H9 (cell line): ENCODE results near the gene VIT. TPM values are rescaled to one million over a fixed set of nuclear protein-coding genes. Genes with fewer than 3 reads are reported as not detected.

Experiments used
- DNase-seq: peaks from one replicate; pipeline ENCODE4 v3.0.0-alpha.2; 2017
- H2AFZ ChIP-seq: one replicate; pipeline ENCODE4 v1.6.1; 2013; ENCODE audit warnings: mild to moderate bottlenecking, low read length, control low read depth, moderate library complexity
- H2AK5ac ChIP-seq: 2 replicates; pipeline ENCODE4 v1.6.1; 2013; ENCODE audit warnings: low read length, control low read depth, mixed read lengths; ENCODE audit not compliant: insufficient read length
- H2BK120ac ChIP-seq: one replicate; pipeline ENCODE4 v1.6.1; 2013; ENCODE audit warnings: low read depth, mild to moderate bottlenecking, low read length, control low read depth, inconsistent platforms; ENCODE audit not compliant: poor library complexity, severe bottlenecking
- H2BK12ac ChIP-seq: 2 replicates; pipeline ENCODE4 v1.6.1; 2013; ENCODE audit warnings: low read length, control low read depth, mixed read lengths, low read depth; ENCODE audit not compliant: insufficient read length
- H2BK15ac ChIP-seq: 2 replicates; pipeline ENCODE4 v1.6.1; 2013; ENCODE audit warnings: low read depth, low read length, control low read depth
- H2BK20ac ChIP-seq: one replicate; pipeline ENCODE4 v1.6.1; 2013; ENCODE audit warnings: low read depth, mild to moderate bottlenecking, low read length, control low read depth, inconsistent platforms; ENCODE audit not compliant: poor library complexity, severe bottlenecking
- H2BK5ac ChIP-seq: 2 replicates; pipeline ENCODE4 v1.6.1; 2013; ENCODE audit warnings: low read length, control low read depth, mixed read lengths; ENCODE audit not compliant: insufficient read length
- H3K14ac ChIP-seq: 2 replicates; pipeline ENCODE4 v1.6.1; 2013; ENCODE audit warnings: low read length, control low read depth; ENCODE audit not compliant: insufficient read depth
- H3K18ac ChIP-seq: 2 replicates; pipeline ENCODE4 v1.6.1; 2013; ENCODE audit warnings: low read depth, mild to moderate bottlenecking, mixed read lengths, low read length, control low read depth; ENCODE audit not compliant: insufficient read length
- H3K23ac ChIP-seq: 2 replicates; pipeline ENCODE4 v1.6.1; 2013; ENCODE audit warnings: low read length, control low read depth, mixed read lengths, low read depth; ENCODE audit not compliant: insufficient read length
- H3K23me2 ChIP-seq: 2 replicates; pipeline ENCODE4 v1.6.1; 2013; ENCODE audit warnings: low read depth, mild to moderate bottlenecking, mixed read lengths, low read length, control low read depth; ENCODE audit not compliant: insufficient read length, poor library complexity, severe bottlenecking
- H3K27ac ChIP-seq: 2 replicates; pipeline ENCODE4 v1.5.1; 2013; ENCODE audit warnings: low read length, control low read depth, mixed read lengths, low read depth; ENCODE audit not compliant: insufficient read length
- H3K27me3 ChIP-seq: 2 replicates; pipeline ENCODE4 v1.6.1; 2013; ENCODE audit warnings: low read length, control low read depth, inconsistent platforms; ENCODE audit not compliant: insufficient read depth
- H3K4ac ChIP-seq: 2 replicates; pipeline ENCODE4 v1.6.1; 2013; ENCODE audit warnings: low read depth, mild to moderate bottlenecking, control low read depth, inconsistent platforms, low read length, moderate library complexity
- H3K4me1 ChIP-seq: 2 replicates; pipeline ENCODE4 v1.6.1; 2013; ENCODE audit warnings: low read length, control low read depth, inconsistent platforms; ENCODE audit not compliant: insufficient read depth
- H3K4me2 ChIP-seq: 2 replicates; pipeline ENCODE4 v1.6.1; 2013; ENCODE audit warnings: low read length, control low read depth, mixed read lengths; ENCODE audit not compliant: insufficient read length, insufficient read depth
- H3K56ac ChIP-seq: 2 replicates; pipeline ENCODE4 v1.6.1; 2013; ENCODE audit warnings: low read depth, mild to moderate bottlenecking, mixed read lengths, low read length, control low read depth; ENCODE audit not compliant: insufficient read length
- H3K79me1 ChIP-seq: 2 replicates; pipeline ENCODE4 v1.6.1; 2013; ENCODE audit warnings: low read depth, mild to moderate bottlenecking, moderate library complexity, low read length, control low read depth, inconsistent platforms; ENCODE audit not compliant: insufficient read depth, poor library complexity, severe bottlenecking
- H3K79me2 ChIP-seq: 2 replicates; pipeline ENCODE4 v1.6.1; 2013; ENCODE audit warnings: low read length, control low read depth, inconsistent platforms; ENCODE audit not compliant: insufficient read depth
- H3K9ac ChIP-seq: 2 replicates; pipeline ENCODE4 v1.6.1; 2013; ENCODE audit warnings: low read length, control low read depth, mixed read lengths; ENCODE audit not compliant: insufficient read length; ENCODE audit errors: extremely low read depth
- H3K9me3 ChIP-seq: one replicate; pipeline ENCODE4 v1.6.1; 2013; ENCODE audit warnings: low read depth, low read length, inconsistent platforms; ENCODE audit not compliant: control insufficient read depth
- H3T11ph ChIP-seq: one replicate; pipeline ENCODE4 v1.6.1; 2013; ENCODE audit warnings: mild to moderate bottlenecking, low read length, control low read depth, inconsistent platforms
- H4K20me1 ChIP-seq: one replicate; pipeline ENCODE4 v1.6.1; 2013; ENCODE audit not compliant: control insufficient read depth, insufficient read length, insufficient read depth
- H4K5ac ChIP-seq: 2 replicates; pipeline ENCODE4 v1.6.1; 2013; ENCODE audit warnings: low read depth, mild to moderate bottlenecking, mixed read lengths, low read length, control low read depth; ENCODE audit not compliant: insufficient read length
- H4K8ac ChIP-seq: replicated peaks from 2 replicates; pipeline ENCODE4 v1.6.1; 2013; ENCODE audit warnings: low read length, control low read depth, mixed read lengths, low read depth; ENCODE audit not compliant: insufficient read length
- H4K91ac ChIP-seq: 2 replicates; pipeline ENCODE4 v1.6.1; 2013; ENCODE audit warnings: low read depth, mild to moderate bottlenecking, moderate library complexity, mixed read lengths, low read length, control low read depth; ENCODE audit not compliant: insufficient read length
- H3K27ac Mint-ChIP-seq, 3 experiments: 2 replicates in 2 of 3; 3 replicates in 1 of 3; pipeline ENCODE4 v1.8.0; 2020 to 2021; ENCODE audit warnings: mixed read lengths in 3 of 3, mild to moderate bottlenecking in 1 of 3, moderate library complexity in 1 of 3
- H3K27me3 Mint-ChIP-seq: 2 replicates; pipeline ENCODE4 v1.8.0; 2021; ENCODE audit warnings: low read depth, mild to moderate bottlenecking, moderate library complexity, mixed read lengths
- H3K36me3 Mint-ChIP-seq, 3 experiments: 2 replicates in 2 of 3; 3 replicates in 1 of 3; pipeline ENCODE4 v1.8.0; 2020 to 2021; ENCODE audit warnings: low read depth in 3 of 3, mixed read lengths in 3 of 3; ENCODE audit not compliant: insufficient read depth in 1 of 3
- H3K4me1 Mint-ChIP-seq, 2 experiments: 2 replicates each; pipeline ENCODE4 v1.8.0; 2020; ENCODE audit warnings: mixed read lengths in 2 of 2
- H3K4me3 Mint-ChIP-seq, 2 experiments: 2 replicates in 1 of 2; 3 replicates in 1 of 2; pipeline ENCODE4 v1.8.0; 2020 to 2021; ENCODE audit warnings: mild to moderate bottlenecking in 2 of 2, mixed read lengths in 2 of 2, moderate library complexity in 1 of 2
- H3K9me3 Mint-ChIP-seq, 2 experiments: 2 replicates in 1 of 2; 3 replicates in 1 of 2; pipeline ENCODE4 v1.8.0; 2020; ENCODE audit warnings: mild to moderate bottlenecking in 2 of 2, mixed read lengths in 2 of 2, moderate library complexity in 1 of 2
- WGBS: extraction: QIAGEN DNeasy Blood & Tissue Kit; methylation state at CpG from one replicate; pipeline ENCODE4 v1.1.7; 2013; ENCODE audit warnings: missing lambda C conversion rate, low lambda C conversion rate, mixed read lengths; ENCODE audit not compliant: insufficient read length; ENCODE audit errors: extremely low coverage; 5-methylcytosine and 5-hydroxymethylcytosine counted together
- total RNA-seq: library from RNA; stranded (reverse); gene quantifications from 2 replicates; pipeline ENCODE4 v1.2.1, GENCODE V29; 2021
- TF ChIP-seq, protein P1 (sequence below): fragments of 200-600 bp; sonication (generic); conservative IDR thresholded peaks from 3 replicates; pipeline ENCODE4 v1.8.0; 2021; ENCODE audit warnings: antibody characterized with exemption, mild to moderate bottlenecking

Gene VIT
- total RNA-seq, 1 experiment from 2014 or later = 0.15 TPM

DNA sequence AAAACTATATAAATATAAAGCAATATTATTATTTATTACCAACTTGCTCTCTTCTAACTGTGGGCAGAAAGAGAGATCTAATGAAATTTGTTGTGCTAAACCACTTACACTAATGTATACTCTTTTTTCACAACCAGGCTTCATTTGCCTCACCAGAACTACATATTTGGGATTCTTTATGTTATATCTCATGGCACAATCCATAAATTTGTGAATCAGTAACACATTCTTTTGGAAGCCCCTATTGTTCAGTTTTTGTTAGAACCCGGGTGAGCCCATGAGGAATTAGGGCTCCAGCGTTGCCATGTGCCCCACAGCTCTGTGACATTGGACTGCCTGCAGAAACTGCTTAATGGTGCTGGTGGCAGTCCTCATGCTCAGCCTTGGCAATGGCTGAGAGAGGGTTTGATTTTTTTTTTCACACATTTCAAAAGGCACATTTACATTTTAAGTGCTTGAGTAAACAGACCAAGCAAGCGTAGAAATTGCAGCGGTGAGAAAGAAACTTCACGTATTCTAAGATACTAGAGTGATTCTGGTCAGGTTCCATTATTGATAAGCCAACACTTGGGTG lies 15.3 kb downstream of the VIT start:
- no peak for DNase-seq
- H3K18ac ChIP-seq = no peak overlapping the region
- 0 out of 2 replicates have a peak, but pooled peaks cover 1% of the 10 kb centered on the region for H3K27me3 Mint-ChIP-seq
- H3K27me3 ChIP-seq = no peaks in the 10 kb centered on the region
- H3K14ac ChIP-seq = no peak overlapping the region
- no peak overlapping the region for H2BK120ac ChIP-seq
- no peak overlapping the region for H2BK15ac ChIP-seq
- no peak overlapping the region for H2BK12ac ChIP-seq
- no peak overlapping the region for H3K4me2 ChIP-seq
- no peaks in the 10 kb centered on the region for H3K23me2 ChIP-seq
- WGBS = no CpG with 5 or more reads among the region's 5 CpGs
- no peak overlapping the region for H4K8ac ChIP-seq
- peaks cover 20 to 24% of the 10 kb centered on the region in 2 experiments for H3K4me1 Mint-ChIP-seq
- H4K20me1 ChIP-seq = no peaks in the 10 kb centered on the region
- TF ChIP-seq, protein P1, sequence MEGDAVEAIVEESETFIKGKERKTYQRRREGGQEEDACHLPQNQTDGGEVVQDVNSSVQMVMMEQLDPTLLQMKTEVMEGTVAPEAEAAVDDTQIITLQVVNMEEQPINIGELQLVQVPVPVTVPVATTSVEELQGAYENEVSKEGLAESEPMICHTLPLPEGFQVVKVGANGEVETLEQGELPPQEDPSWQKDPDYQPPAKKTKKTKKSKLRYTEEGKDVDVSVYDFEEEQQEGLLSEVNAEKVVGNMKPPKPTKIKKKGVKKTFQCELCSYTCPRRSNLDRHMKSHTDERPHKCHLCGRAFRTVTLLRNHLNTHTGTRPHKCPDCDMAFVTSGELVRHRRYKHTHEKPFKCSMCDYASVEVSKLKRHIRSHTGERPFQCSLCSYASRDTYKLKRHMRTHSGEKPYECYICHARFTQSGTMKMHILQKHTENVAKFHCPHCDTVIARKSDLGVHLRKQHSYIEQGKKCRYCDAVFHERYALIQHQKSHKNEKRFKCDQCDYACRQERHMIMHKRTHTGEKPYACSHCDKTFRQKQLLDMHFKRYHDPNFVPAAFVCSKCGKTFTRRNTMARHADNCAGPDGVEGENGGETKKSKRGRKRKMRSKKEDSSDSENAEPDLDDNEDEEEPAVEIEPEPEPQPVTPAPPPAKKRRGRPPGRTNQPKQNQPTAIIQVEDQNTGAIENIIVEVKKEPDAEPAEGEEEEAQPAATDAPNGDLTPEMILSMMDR = no peak
- no peak overlapping the region for H3K56ac ChIP-seq
- no peaks in the 10 kb centered on the region for H3K79me2 ChIP-seq
- H3K9me3 ChIP-seq = no peaks in the 10 kb centered on the region
- no peak overlapping the region for H3K9ac ChIP-seq
- H4K91ac ChIP-seq = no peak overlapping the region
- H3K27ac Mint-ChIP-seq = no peak overlapping the region
- H4K5ac ChIP-seq = no peak overlapping the region
- peaks cover 3 to 10% (median 4%) of the 10 kb centered on the region in 3 experiments; a peak in 5 of 7 replicates for H3K36me3 Mint-ChIP-seq
- no peaks in the 10 kb centered on the region for H3K79me1 ChIP-seq
- no peak overlapping the region for H3K23ac ChIP-seq
- peaks cover 8 to 9% of the 10 kb centered on the region in 2 experiments; a peak in 4 of 5 replicates for H3K9me3 Mint-ChIP-seq
- no peak overlapping the region; a peak in 1 of 5 replicates for H3K4me3 Mint-ChIP-seq
- no peak overlapping the region for H2AFZ ChIP-seq
- H3T11ph ChIP-seq = no peak overlapping the region
- H2BK20ac ChIP-seq = no peak overlapping the region
- H2AK5ac ChIP-seq = no peak overlapping the region
- no peak overlapping the region for H3K4ac ChIP-seq
- H3K4me1 ChIP-seq = no peaks in the 10 kb centered on the region; the same call in 1 of the 2 replicates
- H2BK5ac ChIP-seq = no peak overlapping the region
- H3K27ac ChIP-seq = no peak overlapping the region
